T-helper 1 cell treated with Interleukin-12 subunit alpha and Interleukin-12 subunit beta and Interleukin-4 antibody, amounts not matched to agents 30 μg/mL and 1 μg/mL, for 36 hours (primary cell): ENCODE data around the gene HPGDS.
"Not testable (repeated sequence)": the region's sequence is repeated elsewhere in the genome, so short reads cannot be mapped to it uniquely, and the experiment has no call there.

Experiments used
- H3K27ac Mint-ChIP-seq: one replicate; pipeline ENCODE4 v1.8.0; 2021; ENCODE audit warnings: mild to moderate bottlenecking, mixed read lengths
- H3K27me3 Mint-ChIP-seq: one replicate; pipeline ENCODE4 v1.8.0; 2021; ENCODE audit warnings: low read depth, mixed read lengths
- H3K36me3 Mint-ChIP-seq: one replicate; pipeline ENCODE4 v1.8.0; 2021; ENCODE audit warnings: low read depth, mixed read lengths
- H3K4me1 Mint-ChIP-seq: one replicate; pipeline ENCODE4 v1.8.0; 2021; ENCODE audit warnings: low read depth, mixed read lengths
- H3K4me3 Mint-ChIP-seq: one replicate; pipeline ENCODE4 v1.8.0; 2021; ENCODE audit warnings: mild to moderate bottlenecking, moderate library complexity, mixed read lengths
- H3K9me3 Mint-ChIP-seq: one replicate; pipeline ENCODE4 v1.8.0; 2021; ENCODE audit warnings: mixed read lengths

HPGDS gene

DNA sequence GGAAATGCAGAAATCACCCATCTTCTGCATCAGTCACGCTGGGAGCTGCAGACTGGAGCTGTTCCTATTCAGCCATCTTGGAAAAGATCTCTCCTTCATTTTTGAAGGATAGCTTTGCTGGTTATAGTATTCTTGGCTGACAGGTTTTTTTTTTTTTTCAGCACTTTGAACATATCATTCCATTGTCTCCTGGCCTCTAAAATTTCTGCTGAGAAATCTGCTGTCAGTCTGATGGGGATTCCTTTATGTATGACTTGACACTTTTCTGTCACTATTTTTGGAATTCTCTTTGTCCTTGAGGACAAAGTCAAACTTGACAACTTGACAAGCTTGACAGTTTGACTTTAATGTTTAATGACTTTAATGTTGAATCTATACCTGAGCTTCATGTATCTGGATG is 16.8 kb downstream of the HPGDS start:
- peaks cover 21% of the 10 kb centered on the region for H3K9me3 Mint-ChIP-seq
- no peak overlapping the region for H3K27ac Mint-ChIP-seq
- peaks cover 2% of the 10 kb centered on the region for H3K36me3 Mint-ChIP-seq
- no peak overlapping the region for H3K4me3 Mint-ChIP-seq
- no peaks in the 10 kb centered on the region for H3K4me1 Mint-ChIP-seq
- H3K27me3 Mint-ChIP-seq = peaks cover 2% of the 10 kb centered on the region

- not testable (repeated sequence) for H3K27me3 Mint-ChIP-seq, H3K27ac Mint-ChIP-seq, H3K4me3 Mint-ChIP-seq, H3K36me3 Mint-ChIP-seq, H3K4me1 Mint-ChIP-seq, H3K9me3 Mint-ChIP-seq
Observed at GRCh38 chr4:94319927-94320326, 22.7 kb downstream of the HPGDS start.

GRCh38 chr4:94307231-94307871 is 35.3 kb downstream of the HPGDS start:
- H3K27ac Mint-ChIP-seq = no peak overlapping the region
- H3K4me3 Mint-ChIP-seq = no peak overlapping the region
- H3K4me1 Mint-ChIP-seq = no peaks in the 10 kb centered on the region
- H3K36me3 Mint-ChIP-seq = no peaks in the 10 kb centered on the region
- no peaks in the 10 kb centered on the region for H3K9me3 Mint-ChIP-seq
- no peaks in the 10 kb centered on the region for H3K27me3 Mint-ChIP-seq

DNA sequence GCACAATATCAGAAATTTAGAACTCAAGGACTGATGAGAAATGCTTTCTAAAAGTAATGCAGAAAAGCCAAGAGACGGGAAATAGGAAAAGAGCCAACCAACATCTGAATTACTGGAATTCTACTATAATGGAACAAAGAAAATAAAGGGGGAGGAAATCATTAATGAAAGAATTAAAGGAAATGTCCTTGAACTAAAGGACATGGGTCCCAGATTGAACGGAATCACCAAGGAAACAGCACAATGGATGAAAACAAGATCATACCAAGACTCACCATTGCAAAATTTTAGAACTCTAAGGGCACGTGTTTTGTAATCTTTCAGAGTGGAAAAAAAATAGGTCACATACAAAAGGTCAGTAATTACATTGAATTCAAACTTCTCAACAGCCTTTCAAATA is 35.9 kb downstream of the HPGDS start:
- no peak overlapping the region for H3K27ac Mint-ChIP-seq

DNA sequence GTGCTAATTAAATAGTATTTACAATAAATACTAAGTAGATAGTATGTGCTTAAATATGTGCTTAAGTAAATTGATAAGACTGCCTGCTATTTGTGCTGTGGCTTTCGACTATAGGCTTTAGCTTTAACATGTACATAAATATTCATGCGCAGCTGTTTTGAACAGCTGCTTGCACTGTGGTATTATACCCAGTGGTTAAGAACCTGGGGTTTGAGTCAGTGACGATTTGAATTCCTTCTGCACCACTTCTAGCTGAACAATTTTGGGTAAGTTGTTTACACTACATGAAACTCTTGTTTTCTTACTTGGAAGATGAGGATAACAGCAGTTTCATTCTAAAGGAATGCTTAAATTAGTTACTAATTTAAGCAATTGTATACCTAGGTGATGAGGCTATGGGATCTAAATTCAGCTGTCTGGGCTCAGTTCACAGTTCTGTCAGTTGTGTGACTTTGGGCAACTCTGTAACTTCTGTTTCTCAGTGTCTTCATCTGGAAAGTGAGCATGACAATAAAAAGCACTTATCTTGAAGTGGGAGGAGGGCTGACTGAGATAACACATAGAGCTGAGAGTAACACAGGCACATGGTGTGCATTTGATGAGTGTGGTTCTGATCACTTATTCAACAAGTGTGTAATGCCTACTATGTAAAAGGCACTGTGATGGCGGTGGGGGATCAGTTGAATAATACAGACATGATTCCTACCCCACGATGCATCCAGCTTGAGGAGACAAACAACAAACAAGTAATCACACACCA is 37.0 kb downstream of the HPGDS start:
- Mint-ChIP-seq H3K27ac (no peak overlapping the region), H3K4me1 (no peaks in the 10 kb centered on the region), H3K9me3 (no peaks in the 10 kb centered on the region), H3K27me3 (no peaks in the 10 kb centered on the region), H3K4me3 (no peak overlapping the region), H3K36me3 (no peaks in the 10 kb centered on the region)

More for the DNA sequence above, 35.9 kb downstream of the HPGDS start:
- no peak overlapping the region for H3K4me3 Mint-ChIP-seq
- no peaks in the 10 kb centered on the region for H3K36me3 Mint-ChIP-seq
- H3K4me1 Mint-ChIP-seq = no peaks in the 10 kb centered on the region
- H3K9me3 Mint-ChIP-seq = no peaks in the 10 kb centered on the region
- H3K27me3 Mint-ChIP-seq = no peaks in the 10 kb centered on the region

DNA sequence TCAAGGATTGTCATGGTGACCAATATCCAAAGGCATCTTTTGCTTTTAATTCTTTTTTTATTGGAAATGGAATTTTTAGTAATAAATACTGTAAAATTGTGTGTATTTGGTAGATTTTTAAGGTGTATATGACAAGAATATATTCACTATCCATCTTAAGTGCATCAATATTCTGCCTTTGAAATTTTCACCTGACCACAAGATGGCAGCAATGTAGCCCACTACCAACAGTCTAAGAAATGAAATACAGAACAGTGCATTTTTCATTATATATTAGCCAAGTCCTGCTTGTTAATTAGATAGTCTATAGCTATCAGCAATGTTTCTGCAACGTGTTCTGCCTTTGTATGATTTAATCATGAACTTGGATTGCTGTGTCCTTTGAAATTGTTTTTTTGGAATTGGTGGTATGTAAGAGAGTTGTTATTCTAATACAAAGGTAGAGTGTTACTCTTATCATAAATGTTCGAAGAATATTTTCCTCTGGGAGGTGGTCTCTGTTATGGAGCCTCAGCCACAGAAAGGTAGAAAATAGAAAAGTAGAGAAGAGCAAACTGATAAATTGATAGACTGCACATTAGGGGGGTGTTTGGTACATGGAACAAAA is 38.2 kb downstream of the HPGDS start:
- Mint-ChIP-seq H3K27me3 (no peaks in the 10 kb centered on the region), H3K4me1 (no peaks in the 10 kb centered on the region), H3K27ac (no peak overlapping the region), H3K4me3 (no peak overlapping the region), H3K36me3 (no peaks in the 10 kb centered on the region), H3K9me3 (no peaks in the 10 kb centered on the region)

DNA sequence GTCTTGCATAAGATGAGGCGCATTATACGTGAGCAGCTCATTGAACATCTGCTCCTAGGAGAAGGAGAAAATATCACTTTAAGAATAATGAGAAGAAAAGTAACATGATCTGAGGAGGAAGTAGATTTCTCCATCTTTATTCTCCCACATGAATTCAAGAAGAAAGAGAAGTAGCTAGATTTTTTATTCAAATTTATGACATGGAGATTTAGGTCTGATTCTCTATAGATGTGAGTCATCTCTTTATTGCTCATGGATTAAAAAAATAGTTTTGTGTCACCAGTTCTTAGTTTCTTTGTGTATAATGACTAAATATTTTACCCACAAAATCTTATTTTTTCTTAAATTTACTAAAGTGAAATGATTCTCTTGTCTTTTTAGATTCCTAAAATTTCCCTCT is 40.4 kb downstream of the HPGDS start:
- H3K36me3 Mint-ChIP-seq = no peaks in the 10 kb centered on the region
- H3K4me3 Mint-ChIP-seq = no peak overlapping the region
- no peaks in the 10 kb centered on the region for H3K4me1 Mint-ChIP-seq
- no peaks in the 10 kb centered on the region for H3K9me3 Mint-ChIP-seq
- H3K27me3 Mint-ChIP-seq = no peaks in the 10 kb centered on the region
- no peak overlapping the region for H3K27ac Mint-ChIP-seq

DNA sequence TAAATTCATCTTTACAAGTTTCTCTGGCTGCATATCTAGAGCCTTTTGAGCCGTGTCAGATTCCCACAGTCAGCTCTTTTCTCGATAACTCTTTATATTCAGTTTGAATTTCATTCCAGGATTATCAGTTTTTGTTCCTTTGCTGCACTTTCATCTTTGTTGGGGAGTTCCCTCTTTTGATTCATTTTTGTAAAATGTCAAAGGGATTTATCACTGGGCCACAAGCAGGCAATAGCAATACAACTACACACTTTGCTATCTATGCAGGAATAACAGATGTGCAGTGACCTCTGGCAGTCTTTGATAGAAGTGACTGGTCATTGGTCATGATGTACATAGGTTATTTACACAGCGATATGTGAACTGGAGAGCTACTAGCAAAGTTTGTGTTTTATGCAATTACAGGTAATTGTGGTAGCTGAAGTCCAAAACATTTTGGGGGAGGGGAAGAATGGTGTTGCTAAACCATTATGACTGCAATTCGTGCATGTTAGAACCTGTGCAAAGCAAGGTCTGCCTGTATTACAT is 43.8 kb downstream of the HPGDS start:
- Mint-ChIP-seq H3K27ac (no peak overlapping the region), H3K36me3 (no peaks in the 10 kb centered on the region), H3K9me3 (no peaks in the 10 kb centered on the region), H3K27me3 (no peaks in the 10 kb centered on the region), H3K4me1 (no peaks in the 10 kb centered on the region), H3K4me3 (no peak overlapping the region)

DNA sequence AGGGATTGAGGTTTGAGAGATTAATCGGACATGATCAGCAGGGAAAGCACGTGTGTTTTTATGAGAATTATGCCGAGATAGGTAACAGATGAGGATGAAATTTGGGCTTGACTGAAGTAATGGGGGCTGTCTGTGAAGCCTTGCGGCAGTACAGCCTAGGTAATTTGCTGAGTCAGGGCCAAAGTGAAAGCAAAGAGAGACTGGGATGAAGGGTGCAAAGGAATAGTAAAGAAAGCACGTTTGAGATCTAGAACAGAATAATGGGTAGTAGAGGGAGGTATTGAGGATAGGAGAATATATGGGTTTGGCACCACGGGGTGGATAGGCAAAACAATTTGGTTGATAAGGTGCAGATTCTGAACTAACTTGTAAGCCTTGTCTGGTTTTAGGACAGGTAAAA is 47.2 kb downstream of the HPGDS start:
- not testable (repeated sequence) for H3K9me3 Mint-ChIP-seq, H3K27me3 Mint-ChIP-seq, H3K27ac Mint-ChIP-seq, H3K4me1 Mint-ChIP-seq, H3K36me3 Mint-ChIP-seq, H3K4me3 Mint-ChIP-seq

DNA sequence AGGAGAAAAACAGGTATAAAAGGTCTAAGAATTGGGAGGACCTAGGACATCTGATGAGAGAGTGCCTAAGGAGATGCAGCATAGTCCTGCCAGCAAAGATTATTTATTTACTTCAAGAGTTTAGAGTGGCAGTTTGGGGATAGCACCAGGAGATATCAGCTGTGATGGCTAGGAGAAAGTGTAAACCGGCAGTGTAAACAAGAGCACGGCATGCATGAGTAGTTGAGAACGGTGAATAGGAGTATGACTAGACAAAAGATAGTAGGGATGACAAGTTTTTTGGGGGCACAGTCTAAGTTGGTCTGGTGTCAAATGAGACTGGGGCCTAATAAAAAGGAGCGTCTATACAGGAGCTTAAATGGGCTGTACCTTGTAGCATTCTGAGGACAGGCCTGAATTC is 48.7 kb downstream of the HPGDS start:
- H3K9me3 Mint-ChIP-seq, H3K27me3 Mint-ChIP-seq, H3K4me3 Mint-ChIP-seq, H3K4me1 Mint-ChIP-seq, H3K27ac Mint-ChIP-seq: not testable (repeated sequence)
- peaks cover 11% of the 10 kb centered on the region for H3K36me3 Mint-ChIP-seq

GRCh38 chr4:94290245-94290644 is 52.4 kb downstream of the HPGDS start:
- Mint-ChIP-seq H3K27ac (no peak overlapping the region), H3K9me3 (no peaks in the 10 kb centered on the region), H3K4me3 (no peak overlapping the region), H3K27me3 (no peaks in the 10 kb centered on the region), H3K36me3 (peaks cover 27% of the 10 kb centered on the region), H3K4me1 (no peaks in the 10 kb centered on the region)

- Mint-ChIP-seq H3K27ac (no peak overlapping the region), H3K4me3 (no peak overlapping the region), H3K9me3 (no peaks in the 10 kb centered on the region), H3K36me3 (peaks cover 39% of the 10 kb centered on the region), H3K27me3 (no peaks in the 10 kb centered on the region), H3K4me1 (no peaks in the 10 kb centered on the region)
Observed at GRCh38 chr4:94285666-94286065, 57.0 kb downstream of the HPGDS start.

DNA sequence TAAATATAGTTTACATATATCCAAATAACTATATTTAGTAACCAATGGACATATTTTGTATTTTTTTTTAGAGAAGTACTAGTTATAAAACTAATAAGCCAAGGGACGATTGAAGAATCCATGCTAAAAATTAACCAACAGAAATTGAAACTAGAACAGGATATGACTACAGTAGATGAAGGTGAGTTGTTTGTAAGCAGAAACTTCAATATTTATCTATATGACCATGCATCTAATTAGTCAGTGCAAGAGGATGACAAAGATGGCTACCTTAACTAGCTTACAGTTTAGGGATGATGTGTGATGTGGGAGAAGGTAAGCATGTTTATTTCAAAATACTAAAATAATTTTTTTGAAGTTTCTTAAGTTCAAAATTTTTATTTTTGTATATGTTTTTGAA is 57.7 kb downstream of the HPGDS start:
- Mint-ChIP-seq H3K36me3 (peaks cover 37% of the 10 kb centered on the region), H3K9me3 (no peaks in the 10 kb centered on the region), H3K27ac (no peak overlapping the region), H3K4me3 (no peak overlapping the region), H3K4me1 (no peaks in the 10 kb centered on the region), H3K27me3 (no peaks in the 10 kb centered on the region)

- H3K27me3 Mint-ChIP-seq = no peaks in the 10 kb centered on the region
- H3K4me3 Mint-ChIP-seq = no peak overlapping the region
- H3K27ac Mint-ChIP-seq = no peak overlapping the region
- no peaks in the 10 kb centered on the region for H3K9me3 Mint-ChIP-seq
- peaks cover 33% of the 10 kb centered on the region for H3K36me3 Mint-ChIP-seq
- no peaks in the 10 kb centered on the region for H3K4me1 Mint-ChIP-seq
Observed at GRCh38 chr4:94278781-94279180, 63.9 kb downstream of the HPGDS start.

- Mint-ChIP-seq H3K36me3 (peaks cover 28% of the 10 kb centered on the region), H3K27me3 (no peaks in the 10 kb centered on the region), H3K27ac (no peak overlapping the region), H3K9me3 (no peaks in the 10 kb centered on the region), H3K4me1 (no peaks in the 10 kb centered on the region), H3K4me3 (no peak overlapping the region)
Observed at GRCh38 chr4:94277534-94277933, 65.1 kb downstream of the HPGDS start.
